NT2/D1 (cell line): ENCODE data around the gene EPS15.

Experiments used
- YY1 ChIP-seq: IDR thresholded peaks from 2 replicates; pipeline ENCODE4 v1.6.1; 2011; ENCODE audit not compliant: insufficient read length, insufficient read depth
- ZNF274 ChIP-seq: IDR thresholded peaks from 2 replicates; pipeline ENCODE4 v1.6.1; 2011; ENCODE audit warnings: mild to moderate bottlenecking, low read depth, low read length

- no peak for TF ChIP-seq ZNF274
- no peak for TF ChIP-seq YY1
These were observed 204.1 kb downstream of the EPS15 start for GRCh38 chr1:51314974-51315373.
